Measurements from ENCODE around the gene COTL1. TPM values are rescaled to one million over a fixed set of nuclear protein-coding genes. Genes with fewer than 3 reads are reported as not detected.
"Not testable (repeated sequence)": the region's sequence is repeated elsewhere in the genome, so short reads cannot be mapped to it uniquely, and the experiment has no call there.

Gene COTL1
- total RNA-seq, 1 donor from 2014 or later: 318 TPM

GRCh38 chr16:84631886-84632285, 14.0 kb upstream of the COTL1 start:
- TF ChIP-seq CTCF (conservative IDR thresholded peaks at IDR 0.05; ENCODE audit: low read depth, low read length): no peak
- DNase-seq (ENCODE audit: low read depth): no peak
- H3K4me3 ChIP-seq (ENCODE audit: low read depth, low read length): no peak overlapping the region

GRCh38 chr16:84631153-84631466, 13.2 kb upstream of the COTL1 start:
- TF ChIP-seq CTCF (conservative IDR thresholded peaks at IDR 0.05; ENCODE audit: low read depth, low read length): no peak
- no peak for DNase-seq (ENCODE audit: low read depth)
- no peak overlapping the region for H3K4me3 ChIP-seq (ENCODE audit: low read depth, low read length)

- no peak for DNase-seq (ENCODE audit: low read depth)
- TF ChIP-seq CTCF (conservative IDR thresholded peaks at IDR 0.05; ENCODE audit: low read depth, low read length): no peak
- no peak overlapping the region for H3K4me3 ChIP-seq (ENCODE audit: low read depth, low read length)
Observed at GRCh38 chr16:84630446-84631152, 12.7 kb upstream of the COTL1 start.

- no peak for DNase-seq (ENCODE audit: low read depth)
- H3K4me3 ChIP-seq (ENCODE audit: low read depth, low read length): no peak overlapping the region
Observed at GRCh38 chr16:84630009-84630408, 12.1 kb upstream of the COTL1 start.

GRCh38 chr16:84629580-84629979, 11.7 kb upstream of the COTL1 start:
- DNase-seq (ENCODE audit: low read depth): no peak
- TF ChIP-seq CTCF (conservative IDR thresholded peaks at IDR 0.05; ENCODE audit: low read depth, low read length): no peak
- H3K4me3 ChIP-seq (ENCODE audit: low read depth, low read length): no peak overlapping the region

More at GRCh38 chr16:84630009-84630408, 12.1 kb upstream of the COTL1 start:
- no peak for TF ChIP-seq CTCF (conservative IDR thresholded peaks at IDR 0.05; ENCODE audit: low read depth, low read length)

- DNase-seq (ENCODE audit: low read depth): no peak
- H3K4me3 ChIP-seq (ENCODE audit: low read depth, low read length): no peak overlapping the region
- TF ChIP-seq CTCF (conservative IDR thresholded peaks at IDR 0.05; ENCODE audit: low read depth, low read length): no peak
Observed at GRCh38 chr16:84628226-84628731, 10.4 kb upstream of the COTL1 start.

- no peak for DNase-seq (ENCODE audit: low read depth)
- no peak for TF ChIP-seq CTCF (conservative IDR thresholded peaks at IDR 0.05; ENCODE audit: low read depth, low read length)
- H3K4me3 ChIP-seq (ENCODE audit: low read depth, low read length): no peak overlapping the region
Observed at GRCh38 chr16:84625556-84625955, 7.7 kb upstream of the COTL1 start.

- H3K4me3 ChIP-seq (ENCODE audit: low read depth, low read length); DNase-seq (ENCODE audit: low read depth): not testable (repeated sequence)
Observed at GRCh38 chr16:84620913-84621312, 3.0 kb upstream of the COTL1 start.

Measured in epithelial cell of proximal tubule (primary cell).